Activated effector memory CD4-positive, alpha-beta T cell treated with Interleukin-2 at 50 U/mL for 16 hours (primary cell): ENCODE measurements around the gene VPS9D1.

Source experiments
- DNase-seq: peaks from one replicate; pipeline ENCODE4 v3.0.0-alpha.2; 2020

VPS9D1 gene, protein sequence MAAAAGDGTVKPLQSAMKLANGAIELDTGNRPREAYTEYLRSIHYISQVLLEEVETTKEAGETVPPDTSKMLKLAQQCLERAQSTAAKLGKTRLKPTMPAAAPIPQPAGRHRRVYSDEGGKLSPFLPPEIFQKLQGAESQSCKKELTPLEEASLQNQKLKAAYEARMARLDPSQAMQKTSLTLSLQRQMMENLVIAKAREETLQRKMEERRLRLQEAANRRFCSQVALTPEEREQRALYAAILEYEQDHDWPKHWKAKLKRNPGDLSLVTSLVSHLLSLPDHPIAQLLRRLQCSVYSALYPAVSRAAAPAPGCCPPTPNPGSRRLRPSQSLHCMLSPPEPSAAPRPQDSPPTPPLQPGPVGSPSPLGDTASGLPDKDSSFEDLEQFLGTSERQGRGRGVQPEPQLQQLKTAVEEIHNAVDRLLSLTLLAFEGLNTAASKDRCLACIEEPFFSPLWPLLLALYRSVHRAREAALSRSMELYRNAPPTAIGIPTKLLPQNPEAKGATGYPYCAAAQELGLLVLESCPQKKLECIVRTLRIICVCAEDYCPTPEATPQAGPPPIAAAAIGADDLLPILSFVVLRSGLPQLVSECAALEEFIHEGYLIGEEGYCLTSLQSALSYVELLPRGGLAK

DNA sequence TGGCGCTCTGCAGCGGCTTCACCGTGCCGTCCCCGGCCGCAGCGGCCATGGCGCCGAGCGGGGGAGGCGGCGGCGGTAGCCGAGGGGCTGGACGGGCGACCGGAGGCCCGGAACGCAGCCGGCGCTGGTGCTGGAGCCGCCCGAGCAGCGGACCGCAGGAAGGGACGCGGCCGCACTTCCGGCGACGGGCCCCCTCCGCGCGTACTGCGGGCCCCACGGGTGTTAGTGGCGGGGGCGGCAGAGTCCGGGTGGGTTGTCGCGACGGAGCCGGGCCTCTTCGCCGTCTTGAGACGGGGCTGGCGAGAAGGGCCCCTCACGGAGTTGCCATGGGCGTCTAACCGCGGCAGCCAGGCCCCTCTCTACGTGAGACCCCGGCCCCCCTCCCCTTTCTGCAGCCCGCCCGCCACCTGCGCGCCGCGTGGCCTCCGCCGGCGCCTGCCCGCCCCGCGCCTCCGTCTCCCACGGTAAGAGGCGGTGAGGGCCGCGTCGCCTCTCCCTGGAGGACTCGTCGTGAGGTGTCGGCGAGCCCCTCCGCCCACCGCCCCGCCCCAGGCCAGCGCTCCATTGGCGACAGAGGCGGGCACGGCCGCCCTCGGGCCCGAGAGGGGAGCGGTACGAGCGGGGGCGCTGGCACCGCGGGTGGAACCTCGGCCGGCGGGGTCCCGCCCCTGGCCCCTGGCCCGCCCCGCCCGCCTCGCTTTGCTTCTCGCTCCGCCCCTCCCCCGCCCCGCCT, at the start of gene VPS9D1, which contains the start of gene ZNF276:
TSS of gene VPS9D1 (minus strand) at position 86 of the 733 bp plus-strand sequence. CDS start at position 49, 37 bp downstream.
TSS of gene ZNF276 (plus strand) at position 725 of the 733 bp plus-strand sequence. CDS start 104 bp downstream, outside the sequence.
- DNase-seq: peak; percentile 77

DNA sequence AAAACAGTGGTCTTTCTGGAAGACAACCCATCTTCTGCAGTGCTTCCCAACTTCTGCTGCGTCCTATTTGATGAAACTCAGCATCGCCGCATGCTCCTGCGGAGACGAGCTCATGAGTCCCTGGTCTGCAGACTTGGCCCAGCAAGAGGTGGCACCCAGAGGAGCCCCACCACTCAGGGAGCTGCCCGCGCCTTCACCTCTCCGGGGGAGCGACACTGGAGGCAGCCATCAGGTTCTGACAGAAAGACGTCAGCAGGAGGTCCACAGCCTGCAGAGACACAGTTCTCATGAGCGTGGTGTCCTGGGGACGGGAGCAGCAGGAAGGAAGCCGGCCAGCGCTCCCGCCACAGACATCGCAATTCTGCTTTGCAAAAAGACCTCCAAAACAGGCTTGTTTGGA, 49.7 kb upstream of the VPS9D1 start:
- DNase-seq: no peak

DNA sequence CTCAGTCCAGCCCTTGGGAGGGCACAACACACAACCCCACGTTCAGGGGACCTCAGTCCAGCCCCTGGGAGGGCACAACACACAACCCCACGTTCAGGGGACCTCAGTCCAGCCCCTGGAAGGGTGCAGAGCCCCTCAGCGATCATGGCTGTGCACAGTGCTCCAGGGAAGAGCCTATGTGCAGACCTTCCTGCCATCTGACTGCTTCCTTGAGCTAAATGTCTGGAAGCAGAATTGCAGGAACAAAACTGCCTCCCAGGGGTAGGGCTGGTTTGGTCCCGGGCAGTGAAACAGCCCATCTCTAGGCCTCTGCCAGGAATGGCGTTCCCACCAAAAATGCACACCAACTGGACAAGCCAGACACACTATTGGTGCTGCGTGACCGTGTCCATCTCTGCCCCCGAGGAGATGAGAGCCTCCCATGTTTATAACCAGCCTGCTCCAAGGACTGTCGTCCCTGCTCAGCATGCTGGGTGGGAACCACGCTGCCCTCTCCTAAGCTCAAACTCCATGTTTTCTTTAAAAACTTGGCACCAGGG, 44.7 kb upstream of the VPS9D1 start:
- no peak for DNase-seq

DNA sequence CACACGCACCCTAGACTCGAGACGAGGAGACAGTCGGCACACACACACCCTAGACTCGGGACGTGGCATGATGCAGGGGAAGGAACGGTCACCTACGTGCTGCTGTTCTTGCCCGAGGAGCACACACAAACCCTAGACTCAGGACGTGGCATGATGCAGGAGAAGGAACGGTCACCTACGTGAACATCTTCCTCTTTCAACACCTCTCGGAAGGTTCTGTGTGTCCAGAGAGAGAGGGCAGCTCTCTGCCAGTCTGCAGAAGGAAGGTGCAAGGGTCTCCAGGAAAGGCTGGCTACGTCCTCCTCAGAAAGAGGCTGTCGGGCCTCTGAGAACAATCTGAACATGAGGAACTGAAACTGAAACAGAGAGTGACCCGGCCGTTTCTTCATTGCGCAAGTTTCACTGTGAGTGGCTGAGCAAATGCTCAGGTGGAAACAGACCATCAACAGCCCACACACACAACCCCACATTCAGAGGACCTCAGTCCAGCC, 44.1 kb upstream of the VPS9D1 start:
- DNase-seq: no peak

DNA sequence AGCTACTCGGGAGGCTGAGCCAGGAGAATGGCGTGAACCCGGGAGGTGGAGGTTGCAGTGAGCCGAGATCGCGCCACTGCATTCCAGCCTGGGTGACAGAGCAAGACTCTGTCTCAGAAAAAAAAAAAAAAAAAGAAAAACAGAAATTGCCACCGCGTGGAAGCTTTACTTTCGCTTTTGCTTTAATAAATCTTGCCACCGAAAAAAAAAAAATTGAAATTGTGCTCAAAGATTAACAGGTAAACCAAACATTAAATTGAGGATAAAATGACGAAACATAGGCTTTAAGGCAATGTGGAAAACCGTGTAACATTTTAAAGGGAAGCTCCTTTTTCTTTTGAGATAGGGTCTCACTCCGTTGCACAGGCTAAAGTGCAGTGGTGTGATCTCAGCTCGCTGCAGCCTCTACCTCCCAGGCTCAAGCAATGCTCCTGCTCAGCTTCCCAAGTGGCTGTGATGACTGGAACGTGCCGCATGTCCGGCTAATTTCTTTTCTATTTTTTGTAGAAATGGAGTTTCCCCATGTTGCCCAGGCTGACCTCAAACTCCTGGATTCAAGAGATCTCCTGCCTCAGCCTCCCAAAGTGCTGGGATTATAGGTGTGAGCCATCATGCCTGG, 40.7 kb upstream of the VPS9D1 start:
- DNase-seq: no peak

DNA sequence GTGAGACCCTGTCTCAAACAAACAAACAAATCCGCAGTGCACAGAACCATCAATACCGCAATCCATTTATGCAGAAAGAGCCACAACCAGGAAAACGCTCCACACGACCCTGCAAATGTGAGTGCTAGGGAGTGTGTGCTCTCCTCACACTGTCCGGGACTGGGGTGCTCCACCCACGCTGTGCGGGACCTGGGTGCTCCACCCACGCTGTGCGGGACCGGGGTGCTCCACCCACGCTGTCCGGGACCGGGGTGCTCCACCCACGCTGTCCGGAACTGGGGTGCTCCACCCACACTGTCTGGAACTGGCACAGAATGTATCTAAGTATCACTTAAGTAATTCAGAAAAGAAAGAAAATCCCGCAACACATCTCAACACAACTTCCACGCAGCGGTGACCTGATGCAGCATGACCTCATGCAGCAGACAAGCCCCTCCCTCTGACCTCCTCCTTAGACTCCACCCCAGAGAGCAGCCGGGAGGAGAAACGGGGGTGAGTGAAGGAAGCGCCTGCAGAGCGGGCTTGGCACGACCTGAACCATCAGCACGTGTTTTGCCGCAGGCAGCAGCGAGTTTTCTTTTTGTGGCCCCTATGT, 39.1 kb upstream of the VPS9D1 start:
- DNase-seq: no peak

DNA sequence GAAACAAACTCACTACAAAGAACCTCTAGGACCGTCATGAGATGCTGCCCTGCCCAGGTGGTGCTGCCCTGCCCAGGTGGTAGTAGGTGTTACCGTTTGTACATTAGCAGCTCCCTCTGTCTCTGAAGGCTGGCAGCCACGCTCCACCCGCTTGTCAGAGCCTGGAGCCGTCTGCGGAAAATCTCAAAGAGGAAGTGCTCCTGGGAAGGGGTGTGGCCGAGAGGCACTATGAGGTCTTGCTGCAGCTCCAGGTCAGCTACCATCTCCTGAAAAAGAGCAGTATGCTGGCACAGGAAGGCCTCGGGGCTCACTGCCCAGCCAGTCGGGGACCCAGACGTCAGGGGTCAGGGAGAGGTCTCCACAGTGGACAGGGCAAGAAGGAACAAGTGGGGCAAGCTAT, 28.9 kb upstream of the VPS9D1 start:
- no peak for DNase-seq

DNA sequence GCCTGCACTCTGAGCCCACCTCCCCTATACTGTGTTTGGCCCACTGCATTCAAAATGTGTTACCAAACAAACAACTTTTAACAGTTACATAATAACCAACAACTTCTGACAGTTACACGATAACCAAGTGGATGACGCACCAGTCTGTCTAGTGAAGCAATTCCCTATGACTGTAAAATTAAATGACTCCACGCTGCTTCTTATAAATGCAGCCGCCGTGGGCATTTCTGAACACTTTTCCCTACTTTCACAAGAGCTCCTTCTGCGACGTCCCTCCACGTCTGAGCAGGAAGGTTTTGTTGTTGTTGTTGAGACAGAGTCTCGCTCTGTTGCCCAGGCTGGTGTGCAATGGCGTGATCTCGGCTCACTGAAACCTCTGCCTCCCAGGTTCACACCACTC, 28.2 kb upstream of the VPS9D1 start:
- DNase-seq: no peak

DNA sequence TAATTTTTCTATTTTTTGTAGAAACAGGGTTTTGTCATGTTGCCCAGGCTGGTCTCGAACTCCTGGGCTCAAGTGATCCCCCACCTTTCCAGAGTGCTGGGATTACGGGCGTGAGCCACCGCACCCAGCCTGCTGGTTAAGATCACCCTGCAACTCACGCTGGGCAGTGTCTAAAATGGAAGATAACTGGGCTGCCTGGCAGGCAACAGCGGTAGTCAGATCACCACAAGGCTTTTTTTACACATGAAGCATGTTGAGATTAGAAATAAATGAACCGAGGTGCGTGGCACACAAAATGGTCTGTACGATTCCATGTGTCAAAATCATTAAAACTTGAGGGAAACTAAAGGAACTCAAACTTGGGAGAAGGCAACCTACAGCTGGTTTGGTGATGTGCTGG, 27.4 kb upstream of the VPS9D1 start:
- no peak for DNase-seq

DNA sequence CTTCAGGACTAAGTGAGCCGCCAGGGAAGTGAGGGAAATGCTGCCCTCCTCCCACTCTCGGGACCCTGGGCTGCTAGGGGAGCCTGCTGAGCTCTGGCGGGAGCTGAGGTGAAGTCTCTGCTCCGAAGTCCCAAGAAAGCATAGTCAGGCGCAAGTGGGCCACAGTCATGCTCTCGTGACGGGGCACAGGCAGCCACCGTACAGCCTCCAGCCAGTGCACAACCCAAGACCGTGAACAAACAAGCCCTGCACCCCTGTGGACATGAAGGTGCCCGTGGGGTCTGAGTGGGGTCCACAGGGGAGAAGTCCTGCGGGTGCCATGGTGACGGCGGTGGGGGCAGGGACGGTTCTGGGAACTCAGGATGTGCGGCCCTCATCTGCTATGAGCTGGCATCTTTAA, 25.3 kb upstream of the VPS9D1 start:
- no peak for DNase-seq

DNA sequence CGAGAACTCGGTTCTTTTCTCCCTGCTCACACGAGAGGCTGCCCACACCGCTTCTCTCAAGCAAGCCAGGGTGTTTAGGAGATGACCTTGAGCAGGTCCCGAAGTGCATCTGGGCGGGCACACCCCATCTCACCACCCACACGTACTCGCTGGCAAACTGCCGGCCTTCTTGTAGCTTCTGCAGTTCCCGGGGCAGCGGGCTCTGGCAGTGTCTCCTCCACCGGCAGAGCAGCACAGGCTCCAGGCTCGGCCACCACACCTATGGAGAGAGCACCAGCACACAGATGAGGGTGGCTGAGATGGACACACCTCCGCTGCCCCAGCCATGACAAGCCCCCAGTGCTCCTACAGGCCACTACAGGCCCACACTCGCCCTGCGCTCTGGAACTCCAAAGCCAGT, 24.1 kb upstream of the VPS9D1 start:
- DNase-seq: no peak

DNA sequence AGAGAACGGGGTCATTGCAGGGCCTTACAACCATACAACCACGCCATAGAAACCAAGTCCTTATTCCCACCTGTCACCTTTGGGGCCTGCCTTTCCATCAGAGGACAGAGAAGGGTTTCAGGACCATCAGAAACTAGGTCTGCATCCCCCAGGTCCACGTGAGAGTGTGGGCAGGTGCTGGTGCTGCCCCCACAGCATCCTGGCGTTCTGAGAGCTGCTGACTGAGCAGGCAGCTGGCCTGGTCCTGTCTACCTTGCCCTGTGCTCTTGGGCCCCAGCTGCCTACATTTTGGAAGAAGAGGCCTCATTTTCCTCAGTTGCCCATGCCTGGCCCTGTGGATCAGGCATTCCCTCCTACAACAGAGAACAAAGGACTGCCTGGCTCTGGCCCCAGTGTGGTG, 22.2 kb upstream of the VPS9D1 start:
- no peak for DNase-seq

DNA sequence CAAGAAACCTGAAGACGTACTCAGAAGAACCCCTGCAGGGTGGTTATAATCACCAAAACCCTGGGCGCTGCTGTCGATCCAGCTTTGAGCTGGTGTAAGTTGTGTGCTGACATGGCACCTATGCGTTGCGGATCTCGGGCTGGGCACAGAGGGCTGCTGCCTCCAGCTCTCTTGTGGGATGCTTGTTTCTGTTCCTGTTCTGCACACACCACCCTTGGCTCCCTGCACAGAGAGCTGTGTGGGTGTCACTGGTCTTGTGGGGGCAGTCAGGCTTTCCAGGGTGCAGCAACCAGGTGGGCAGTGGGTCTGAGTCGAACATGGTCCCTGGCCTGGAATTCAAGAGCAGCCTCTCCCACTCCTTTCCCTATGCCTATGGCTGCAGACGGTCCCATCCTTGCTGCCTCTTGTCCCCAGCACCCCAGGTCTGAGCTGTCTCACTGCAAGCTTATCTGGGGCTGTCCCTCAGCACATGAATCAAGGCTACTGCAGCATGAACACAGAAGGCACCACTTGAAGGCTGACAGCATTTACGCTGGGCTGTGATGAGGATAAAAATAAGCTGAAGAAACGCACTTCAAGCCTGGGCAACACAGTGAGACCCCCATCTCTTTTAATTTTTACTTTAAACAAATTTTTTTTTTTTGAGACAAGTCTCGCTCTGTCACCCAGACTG, 20.8 kb upstream of the VPS9D1 start:
- no peak for DNase-seq

DNA sequence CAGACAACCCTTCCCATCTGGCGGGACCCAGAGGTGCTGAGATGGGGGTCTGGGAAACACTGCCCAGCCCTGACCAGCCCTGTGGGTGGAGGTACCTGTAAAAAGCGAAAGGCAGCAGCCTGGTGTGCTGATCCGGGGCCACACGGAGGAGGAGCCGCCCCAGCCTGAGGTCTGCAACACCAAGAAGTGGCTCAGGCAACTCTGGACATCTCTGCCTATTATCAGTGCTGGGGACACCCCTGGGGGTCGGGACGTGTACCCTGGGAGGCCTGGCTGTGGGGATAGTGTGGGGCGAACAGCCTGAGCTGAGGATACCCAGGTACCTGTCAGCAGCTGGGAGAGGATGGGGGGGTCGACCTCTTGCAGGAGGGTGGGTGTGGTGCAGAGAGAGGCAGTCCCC, 18.7 kb upstream of the VPS9D1 start:
- no peak for DNase-seq

DNA sequence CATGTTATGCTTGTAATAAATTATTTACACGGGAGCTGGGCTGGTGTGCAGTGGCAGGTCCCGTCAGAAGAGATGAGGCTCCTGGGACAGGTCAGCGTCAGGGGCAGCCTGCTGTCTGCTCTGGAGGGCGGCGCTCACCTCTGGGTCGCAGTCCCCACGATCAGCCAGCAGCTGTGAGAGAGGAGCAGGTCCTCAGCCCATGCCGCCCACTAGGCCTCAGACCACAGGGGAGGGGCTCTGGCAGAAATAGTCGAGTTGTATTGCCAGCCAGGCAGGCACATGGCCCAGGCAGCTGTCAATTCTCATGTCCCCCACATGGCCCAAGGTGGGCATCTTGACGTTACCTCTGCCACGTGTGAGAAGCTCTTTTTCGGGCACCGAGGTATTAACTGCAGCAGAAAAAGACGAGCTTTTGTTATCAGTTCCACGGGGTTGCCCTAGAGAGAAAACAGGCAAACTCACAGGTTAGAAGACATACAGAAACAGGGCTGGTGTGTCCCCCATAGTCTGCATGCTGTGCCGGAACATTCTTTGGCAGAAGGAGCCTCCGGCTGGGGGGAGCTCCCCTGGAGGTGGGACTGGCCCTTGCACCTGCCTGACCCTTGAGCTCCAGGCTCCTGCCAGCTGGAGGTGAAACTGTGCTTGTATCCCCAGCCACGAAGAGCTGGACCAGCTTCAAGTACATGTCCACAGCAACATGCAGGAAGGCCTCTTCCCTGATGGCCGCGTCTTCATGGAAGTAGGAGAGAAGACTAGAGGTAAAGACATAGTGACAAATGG, 18.0 kb upstream of the VPS9D1 start:
- no peak for DNase-seq

DNA sequence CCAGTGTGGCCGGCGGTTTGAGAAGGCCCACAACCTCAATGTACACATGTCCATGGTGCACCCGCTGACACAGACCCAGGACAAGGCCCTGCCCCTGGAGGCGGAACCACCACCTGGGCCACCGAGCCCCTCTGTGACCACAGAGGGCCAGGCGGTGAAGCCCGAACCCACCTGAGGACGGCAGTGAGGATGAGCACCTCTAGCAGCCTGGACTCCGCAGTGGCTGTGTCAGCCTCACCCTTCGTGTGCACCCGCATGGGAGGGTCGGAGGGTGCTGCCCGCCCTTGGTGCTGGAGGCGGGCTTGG, 17.3 kb upstream of the VPS9D1 start:
- DNase-seq: no peak

DNA sequence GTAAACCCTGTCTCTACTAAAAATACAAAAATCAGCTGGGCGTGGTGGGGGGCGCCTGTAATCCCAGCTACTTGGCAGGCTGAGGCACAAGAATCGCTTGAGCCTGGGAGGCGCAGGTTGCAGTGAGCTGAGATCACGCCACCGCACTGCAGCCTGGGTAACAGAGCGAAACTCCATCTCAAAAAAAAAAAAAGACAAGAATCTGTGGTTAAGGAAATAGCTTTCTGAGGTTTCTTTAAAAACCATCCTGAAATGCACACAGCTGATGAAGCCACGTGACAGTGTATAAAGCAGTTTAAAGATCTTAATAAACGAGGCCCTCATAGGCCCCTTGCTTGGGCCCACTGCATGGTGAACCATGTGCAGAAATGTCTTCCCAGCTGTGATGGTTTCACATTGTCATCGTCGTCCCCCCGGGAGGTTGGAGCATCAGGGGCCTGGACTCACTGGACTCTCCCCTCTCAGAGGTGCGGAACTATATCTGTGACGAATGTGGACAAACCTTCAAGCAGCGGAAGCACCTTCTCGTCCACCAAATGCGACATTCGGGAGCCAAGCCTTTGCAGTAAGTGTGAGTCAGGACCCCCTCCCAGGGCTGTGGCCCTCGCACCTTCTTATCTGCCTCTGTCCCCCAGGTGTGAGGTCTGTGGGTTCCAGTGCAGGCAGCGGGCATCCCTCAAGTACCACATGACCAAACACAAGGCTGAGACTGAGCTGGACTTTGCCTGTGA, 16.8 kb upstream of the VPS9D1 start:
- DNase-seq: peak; percentile 42

DNA sequence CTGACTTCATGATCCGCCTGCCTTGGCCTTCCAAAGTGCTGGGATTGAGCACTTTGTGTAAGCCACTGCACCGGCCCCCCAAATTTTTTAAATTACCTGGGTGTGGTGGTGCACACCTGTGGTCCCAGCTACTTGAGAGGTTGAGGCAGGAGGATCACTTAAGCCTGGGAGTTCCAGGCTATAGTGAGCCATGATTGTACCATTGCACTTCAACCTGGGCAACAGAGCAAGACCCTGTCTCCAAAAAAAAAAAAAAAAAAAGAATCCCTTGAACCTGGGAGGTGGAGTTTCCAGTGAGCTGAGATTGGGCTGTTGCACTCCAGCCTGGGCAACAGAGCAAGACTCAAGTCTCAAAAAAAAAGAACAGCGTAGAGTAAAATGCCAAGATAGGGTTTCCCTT, 15.9 kb upstream of the VPS9D1 start:
- no peak for DNase-seq

DNA sequence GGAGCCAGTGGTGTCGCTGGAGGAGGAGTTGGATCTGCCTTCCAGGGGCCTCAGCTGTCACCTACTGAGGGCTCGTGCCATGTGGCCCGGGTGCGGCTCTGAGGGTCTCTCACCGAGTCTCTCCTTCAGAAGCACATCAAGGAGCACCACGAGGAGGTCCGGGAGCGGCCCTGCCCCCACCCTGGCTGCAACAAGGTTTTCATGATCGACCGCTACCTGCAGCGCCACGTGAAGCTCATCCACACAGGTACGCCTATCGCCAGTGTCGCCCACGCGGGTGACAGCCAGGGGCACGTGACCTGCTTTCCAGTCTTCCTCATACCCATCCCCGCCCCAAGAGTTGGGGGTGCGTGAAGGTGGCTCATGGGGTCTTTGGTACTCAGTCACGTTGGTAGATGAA, 13.1 kb upstream of the VPS9D1 start:
- DNase-seq: no peak

DNA sequence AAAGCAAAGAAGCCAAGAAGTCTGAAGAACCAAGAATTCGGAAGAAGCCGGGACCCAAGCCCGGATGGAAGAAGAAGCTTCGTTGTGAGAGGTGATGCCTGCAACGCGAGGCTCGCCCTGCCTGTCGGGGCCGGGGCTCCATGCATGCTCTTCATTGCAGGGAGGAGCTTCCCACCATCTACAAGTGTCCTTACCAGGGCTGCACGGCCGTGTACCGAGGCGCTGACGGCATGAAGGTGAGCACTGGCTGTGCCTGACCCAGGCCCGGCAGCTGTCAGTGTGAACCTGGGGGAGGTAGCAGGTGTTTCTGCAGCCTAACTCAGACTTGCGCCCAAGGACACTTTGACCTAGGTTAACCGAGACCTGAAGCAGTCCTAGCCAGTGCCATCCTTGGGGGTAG, 12.6 kb upstream of the VPS9D1 start:
- no peak for DNase-seq

DNA sequence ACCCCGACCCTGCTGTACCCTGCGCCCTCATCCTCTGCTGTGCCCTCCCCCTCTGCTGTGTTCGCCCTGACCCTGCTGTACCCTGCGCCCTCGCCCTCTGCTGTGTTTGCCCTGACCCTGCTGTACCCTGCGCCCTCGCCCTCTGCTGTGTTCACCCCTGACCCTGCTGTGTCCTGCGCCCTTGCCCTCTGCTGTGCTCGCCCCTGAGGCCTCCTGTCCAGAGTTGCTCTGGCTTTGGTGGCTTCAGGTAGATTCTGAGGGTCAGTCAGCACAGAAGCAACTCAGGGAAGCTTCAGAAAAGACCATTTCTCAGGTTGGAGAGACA, 12.2 kb upstream of the VPS9D1 start:
- DNase-seq: no peak
